Measurements from ENCODE around the gene RND3.

The RND3 gene

DNA sequence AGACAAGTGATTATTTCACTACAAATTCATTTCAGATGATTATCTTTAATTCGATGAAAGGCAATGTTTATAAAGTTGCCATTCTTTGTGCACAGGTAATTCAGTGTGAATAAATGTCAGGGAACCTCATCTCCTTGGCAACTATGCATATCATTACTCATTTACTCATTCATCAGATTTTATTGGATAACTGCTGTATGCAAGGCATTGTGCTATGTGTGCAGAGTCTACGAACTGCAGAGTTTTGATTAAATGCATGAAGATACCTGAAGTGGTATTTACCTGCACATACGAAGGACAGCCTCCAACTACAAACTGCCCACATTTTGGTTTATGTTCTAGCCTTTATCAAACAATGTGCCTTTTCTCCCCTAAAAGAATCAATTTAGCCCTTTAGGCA is 3.5 kb downstream of the RND3 start:
- no peak overlapping the region for H3K27ac ChIP-seq (ENCODE audit: extremely low read depth, low read depth, low read length)
- peaks cover 0 to 32% of the 10 kb centered on the region in 2 experiments; a peak in 2 of 3 replicates for H3K36me3 ChIP-seq (ENCODE audit: control insufficient read depth in 2 of 2, insufficient read depth in 1 of 2, low read length in 2 of 2)
- CTCF ChIA-PET: interaction anchor here (0.7 to 1.7 kb wide), 3 partner anchors 8 to 886 kb away, joined by 3 to 5 read pairs (median 3); no protein-coding TSS in a partner anchor
- POLR2A ChIA-PET: interaction anchor here (1.8 kb wide), 1 partner anchor 73 kb away, joined by 6 read pairs; no protein-coding TSS in a partner anchor
- H3K4me1 ChIP-seq (ENCODE audit: control insufficient read depth, insufficient read depth, low read length): peaks cover 25% of the 10 kb centered on the region
- no peaks in the 10 kb centered on the region for H3K9me3 ChIP-seq (ENCODE audit: control insufficient read depth, insufficient read depth, low read depth, low read length)
- TF ChIP-seq, protein P1, sequence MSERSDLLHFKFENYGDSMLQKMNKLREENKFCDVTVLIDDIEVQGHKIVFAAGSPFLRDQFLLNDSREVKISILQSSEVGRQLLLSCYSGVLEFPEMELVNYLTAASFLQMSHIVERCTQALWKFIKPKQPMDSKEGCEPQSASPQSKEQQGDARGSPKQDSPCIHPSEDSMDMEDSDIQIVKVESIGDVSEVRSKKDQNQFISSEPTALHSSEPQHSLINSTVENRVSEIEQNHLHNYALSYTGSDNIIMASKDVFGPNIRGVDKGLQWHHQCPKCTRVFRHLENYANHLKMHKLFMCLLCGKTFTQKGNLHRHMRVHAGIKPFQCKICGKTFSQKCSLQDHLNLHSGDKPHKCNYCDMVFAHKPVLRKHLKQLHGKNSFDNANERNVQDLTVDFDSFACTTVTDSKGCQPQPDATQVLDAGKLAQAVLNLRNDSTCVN (tag by site-specific recombination; optimal IDR thresholded peaks at IDR 0.05): no peak
- TF ChIP-seq, protein P2, sequence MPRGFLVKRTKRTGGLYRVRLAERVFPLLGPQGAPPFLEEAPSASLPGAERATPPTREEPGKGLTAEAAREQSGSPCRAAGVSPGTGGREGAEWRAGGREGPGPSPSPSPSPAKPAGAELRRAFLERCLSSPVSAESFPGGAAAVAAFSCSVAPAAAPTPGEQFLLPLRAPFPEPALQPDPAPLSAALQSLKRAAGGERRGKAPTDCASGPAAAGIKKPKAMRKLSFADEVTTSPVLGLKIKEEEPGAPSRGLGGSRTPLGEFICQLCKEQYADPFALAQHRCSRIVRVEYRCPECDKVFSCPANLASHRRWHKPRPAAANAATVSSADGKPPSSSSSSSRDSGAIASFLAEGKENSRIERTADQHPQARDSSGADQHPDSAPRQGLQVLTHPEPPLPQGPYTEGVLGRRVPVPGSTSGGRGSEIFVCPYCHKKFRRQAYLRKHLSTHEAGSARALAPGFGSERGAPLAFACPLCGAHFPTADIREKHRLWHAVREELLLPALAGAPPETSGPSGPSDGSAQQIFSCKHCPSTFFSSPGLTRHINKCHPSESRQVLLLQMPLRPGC (tag by site-specific recombination; IDR thresholded peaks at IDR 0.05): no peak
- TF ChIP-seq BCL11B (tag by site-specific recombination; IDR thresholded peaks at IDR 0.05; ENCODE audit: low read depth) (no peak), ZNF404 (tag by site-specific recombination; IDR thresholded peaks at IDR 0.05) (no peak), ZNF621 (tag by site-specific recombination; IDR thresholded peaks at IDR 0.05) (no peak), ZNF132 (tag by site-specific recombination; IDR thresholded peaks at IDR 0.05; ENCODE audit: borderline replicate concordance) (no peak), ZNF629 (tag by site-specific recombination; IDR thresholded peaks at IDR 0.05) (no peak), ZNF785 (tag by site-specific recombination; IDR thresholded peaks at IDR 0.05) (no peak)
- TF ChIP-seq, protein P3, sequence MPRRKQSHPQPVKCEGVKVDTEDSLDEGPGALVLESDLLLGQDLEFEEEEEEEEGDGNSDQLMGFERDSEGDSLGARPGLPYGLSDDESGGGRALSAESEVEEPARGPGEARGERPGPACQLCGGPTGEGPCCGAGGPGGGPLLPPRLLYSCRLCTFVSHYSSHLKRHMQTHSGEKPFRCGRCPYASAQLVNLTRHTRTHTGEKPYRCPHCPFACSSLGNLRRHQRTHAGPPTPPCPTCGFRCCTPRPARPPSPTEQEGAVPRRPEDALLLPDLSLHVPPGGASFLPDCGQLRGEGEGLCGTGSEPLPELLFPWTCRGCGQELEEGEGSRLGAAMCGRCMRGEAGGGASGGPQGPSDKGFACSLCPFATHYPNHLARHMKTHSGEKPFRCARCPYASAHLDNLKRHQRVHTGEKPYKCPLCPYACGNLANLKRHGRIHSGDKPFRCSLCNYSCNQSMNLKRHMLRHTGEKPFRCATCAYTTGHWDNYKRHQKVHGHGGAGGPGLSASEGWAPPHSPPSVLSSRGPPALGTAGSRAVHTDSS (tag by site-specific recombination; IDR thresholded peaks at IDR 0.05): no peak
- TF ChIP-seq, protein P4, sequence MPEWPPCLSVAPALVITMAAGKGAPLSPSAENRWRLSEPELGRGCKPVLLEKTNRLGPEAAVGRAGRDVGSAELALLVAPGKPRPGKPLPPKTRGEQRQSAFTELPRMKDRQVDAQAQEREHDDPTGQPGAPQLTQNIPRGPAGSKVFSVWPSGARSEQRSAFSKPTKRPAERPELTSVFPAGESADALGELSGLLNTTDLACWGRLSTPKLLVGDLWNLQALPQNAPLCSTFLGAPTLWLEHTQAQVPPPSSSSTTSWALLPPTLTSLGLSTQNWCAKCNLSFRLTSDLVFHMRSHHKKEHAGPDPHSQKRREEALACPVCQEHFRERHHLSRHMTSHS (tag by site-specific recombination; IDR thresholded peaks at IDR 0.05): no peak
- no peak overlapping the region for H3K4me3 ChIP-seq (ENCODE audit: low read depth, low read length)

DNA sequence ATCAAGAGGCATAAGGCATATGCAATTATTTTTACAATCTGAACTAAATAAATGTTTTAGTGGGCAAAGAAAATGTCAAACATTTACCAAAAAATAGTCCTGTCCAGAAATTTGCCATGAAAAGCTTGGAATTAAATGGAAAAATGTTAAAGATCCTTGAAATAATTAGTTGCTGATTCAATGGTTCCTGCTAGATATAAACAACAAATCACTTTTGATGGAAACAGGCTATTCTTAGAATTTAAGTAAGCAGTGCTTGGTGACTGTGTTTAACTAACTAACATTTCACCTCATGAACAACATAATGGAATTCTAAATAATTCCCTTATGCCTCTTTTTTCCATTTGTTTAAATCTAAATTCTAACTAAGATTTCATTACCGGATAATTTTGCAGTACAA is 3.9 kb downstream of the RND3 start:
- ChIA-PET POLR2A (no interaction called here), CTCF (no interaction called here)
- H3K9me3 ChIP-seq (ENCODE audit: control insufficient read depth, insufficient read depth, low read depth, low read length): no peaks in the 10 kb centered on the region
- no peak overlapping the region for H3K4me3 ChIP-seq (ENCODE audit: low read depth, low read length)
- TF ChIP-seq ZNF76 (tag by site-specific recombination; IDR thresholded peaks at IDR 0.05; ENCODE audit: borderline replicate concordance, low read depth): no peak
- no peak for TF ChIP-seq SP7 (tag by site-specific recombination; IDR thresholded peaks at IDR 0.05)
- TF ChIP-seq GLIS1 (tag by site-specific recombination; IDR thresholded peaks at IDR 0.05): no peak
- no peak for TF ChIP-seq ZNF19 (tag by site-specific recombination; IDR thresholded peaks at IDR 0.05; ENCODE audit: low read depth)
- no peak for TF ChIP-seq ZNF157 (tag by site-specific recombination; IDR thresholded peaks at IDR 0.05)
- TF ChIP-seq, protein P4 (tag by site-specific recombination; IDR thresholded peaks at IDR 0.05): no peak
- TF ChIP-seq, protein P5, sequence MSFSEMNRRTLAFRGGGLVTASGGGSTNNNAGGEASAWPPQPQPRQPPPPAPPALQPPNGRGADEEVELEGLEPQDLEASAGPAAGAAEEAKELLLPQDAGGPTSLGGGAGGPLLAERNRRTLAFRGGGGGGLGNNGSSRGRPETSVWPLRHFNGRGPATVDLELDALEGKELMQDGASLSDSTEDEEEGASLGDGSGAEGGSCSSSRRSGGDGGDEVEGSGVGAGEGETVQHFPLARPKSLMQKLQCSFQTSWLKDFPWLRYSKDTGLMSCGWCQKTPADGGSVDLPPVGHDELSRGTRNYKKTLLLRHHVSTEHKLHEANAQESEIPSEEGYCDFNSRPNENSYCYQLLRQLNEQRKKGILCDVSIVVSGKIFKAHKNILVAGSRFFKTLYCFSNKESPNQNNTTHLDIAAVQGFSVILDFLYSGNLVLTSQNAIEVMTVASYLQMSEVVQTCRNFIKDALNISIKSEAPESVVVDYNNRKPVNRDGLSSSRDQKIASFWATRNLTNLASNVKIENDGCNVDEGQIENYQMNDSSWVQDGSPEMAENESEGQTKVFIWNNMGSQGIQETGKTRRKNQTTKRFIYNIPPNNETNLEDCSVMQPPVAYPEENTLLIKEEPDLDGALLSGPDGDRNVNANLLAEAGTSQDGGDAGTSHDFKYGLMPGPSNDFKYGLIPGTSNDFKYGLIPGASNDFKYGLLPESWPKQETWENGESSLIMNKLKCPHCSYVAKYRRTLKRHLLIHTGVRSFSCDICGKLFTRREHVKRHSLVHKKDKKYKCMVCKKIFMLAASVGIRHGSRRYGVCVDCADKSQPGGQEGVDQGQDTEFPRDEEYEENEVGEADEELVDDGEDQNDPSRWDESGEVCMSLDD (tag by site-specific recombination; IDR thresholded peaks at IDR 0.05): no peak
- TF ChIP-seq, protein P6, sequence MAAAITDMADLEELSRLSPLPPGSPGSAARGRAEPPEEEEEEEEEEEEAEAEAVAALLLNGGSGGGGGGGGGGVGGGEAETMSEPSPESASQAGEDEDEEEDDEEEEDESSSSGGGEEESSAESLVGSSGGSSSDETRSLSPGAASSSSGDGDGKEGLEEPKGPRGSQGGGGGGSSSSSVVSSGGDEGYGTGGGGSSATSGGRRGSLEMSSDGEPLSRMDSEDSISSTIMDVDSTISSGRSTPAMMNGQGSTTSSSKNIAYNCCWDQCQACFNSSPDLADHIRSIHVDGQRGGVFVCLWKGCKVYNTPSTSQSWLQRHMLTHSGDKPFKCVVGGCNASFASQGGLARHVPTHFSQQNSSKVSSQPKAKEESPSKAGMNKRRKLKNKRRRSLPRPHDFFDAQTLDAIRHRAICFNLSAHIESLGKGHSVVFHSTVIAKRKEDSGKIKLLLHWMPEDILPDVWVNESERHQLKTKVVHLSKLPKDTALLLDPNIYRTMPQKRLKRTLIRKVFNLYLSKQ (tag by site-specific recombination; IDR thresholded peaks at IDR 0.05; ENCODE audit: borderline replicate concordance): no peak
- no peak for TF ChIP-seq TCF7L2 (IDR thresholded peaks at IDR 0.05; ENCODE audit: borderline replicate concordance, low read depth, low read length)
- no peak for TF ChIP-seq ZNF600 (tag by site-specific recombination; IDR thresholded peaks at IDR 0.05)
- TF ChIP-seq EGR2 (tag by site-specific recombination; IDR thresholded peaks at IDR 0.05; ENCODE audit: low read depth): no peak
- TF ChIP-seq KLF1 (tag by site-specific recombination; IDR thresholded peaks at IDR 0.05): no peak
- no peak for TF ChIP-seq ZNF571 (tag by site-specific recombination; IDR thresholded peaks at IDR 0.05)
- TF ChIP-seq MZF1 (tag by site-specific recombination; IDR thresholded peaks at IDR 0.05; ENCODE audit: borderline replicate concordance): no peak
- no peak for TF ChIP-seq ZNF530 (tag by site-specific recombination; IDR thresholded peaks at IDR 0.05; ENCODE audit: low read depth)
- no peak for TF ChIP-seq WT1 (tag by site-specific recombination; IDR thresholded peaks at IDR 0.05)
- TF ChIP-seq ZNF548 (tag by site-specific recombination; IDR thresholded peaks at IDR 0.05): no peak
- peaks cover 0 to 32% of the 10 kb centered on the region in 2 experiments; a peak in 2 of 3 replicates for H3K36me3 ChIP-seq (ENCODE audit: control insufficient read depth in 2 of 2, insufficient read depth in 1 of 2, low read length in 2 of 2)
- H3K27ac ChIP-seq (ENCODE audit: extremely low read depth, low read depth, low read length): no peak overlapping the region
- peaks cover 24% of the 10 kb centered on the region for H3K4me1 ChIP-seq (ENCODE audit: control insufficient read depth, insufficient read depth, low read length)
